K562 (cell line): ENCODE data around the gene UTP11. TPM values are rescaled to one million over a fixed set of nuclear protein-coding genes. Genes with fewer than 3 reads are reported as not detected.

Experiments
- ATAC-seq: fragments of 200-7000 bp; cut with Tn5 transposase; 3 replicates; pipeline ENCODE4 v1.9.1; 2020; ENCODE audit warnings: moderate library complexity
- BruUV-seq: library from RNA; stranded (reverse); fragments of 400-500 nt; replicated peaks from 2 replicates; lab custom pipeline; 2021; lab: Mats Ljungman, UMichigan
- CTCF ChIA-PET: fragments of 300-600 bp; formaldehyde crosslinking; extraction: SDS; loops from one replicate; lab custom pipeline; 2021; ENCODE audit warnings: low intra/inter-chr PET ratio; lab: Yijun Ruan, JAX
- POLR2A ChIA-PET: fragments of 300-600, 350-650 bp; sonication (Branson Sonifier 250); formaldehyde crosslinking; extraction: SDS; loops from one replicate; lab custom pipeline; 2021; ENCODE audit warnings: antibody characterized with exemption, inconsistent platforms; lab: Yijun Ruan, JAX
- DNase-seq, 4 experiments: peaks; one replicate each; pipeline versions ENCODE4 v3.0.0 to v3.0.0-alpha.2; 2011 to 2018; ENCODE audit warnings: low spot score in 3 of 4, mixed read lengths in 3 of 4; ENCODE audit errors: extremely low read depth in 1 of 4
- FAIRE-seq: peaks from 2 replicates; lab custom pipeline; 2011; peaks lifted over from hg19 to GRCh38; lab: Jason Lieb, UNC
- H2AFZ ChIP-seq: 2 replicates; pipeline ENCODE4 v1.6.0; 2011; ENCODE audit warnings: low read depth, low read length, control low read depth, inconsistent platforms
- H3K27ac ChIP-seq: fragments of 200-600 bp; 3 replicates; pipeline ENCODE4 v1.8.0; 2011; ENCODE audit warnings: low read depth, mild to moderate bottlenecking, control low read depth, inconsistent platforms, low read length, moderate library complexity, mixed read lengths; ENCODE audit errors: extremely low read depth
- H3K27me3 ChIP-seq, 2 experiments: fragments of 300-600 bp in 1 of 2; 2 replicates in 1 of 2; 3 replicates in 1 of 2; pipeline versions ENCODE4 v1.6.0 to v1.8.0; 2011; ENCODE audit warnings: inconsistent platforms in 2 of 2, low read length in 2 of 2, mild to moderate bottlenecking in 1 of 2, mixed read lengths in 1 of 2, moderate library complexity in 1 of 2; ENCODE audit not compliant: control insufficient read depth in 2 of 2, insufficient read depth in 2 of 2
- H3K36me3 ChIP-seq: fragments of 300-600 bp; 3 replicates; pipeline ENCODE4 v1.8.0; 2011; ENCODE audit warnings: mild to moderate bottlenecking, low read length, inconsistent platforms; ENCODE audit not compliant: control insufficient read depth, insufficient read depth
- H3K4me1 ChIP-seq, 2 experiments: fragments of 200-600 bp in 1 of 2; replicated peaks in 1 of 2; 2 replicates in 1 of 2; 3 replicates in 1 of 2; pipeline versions ENCODE4 v1.5.1 to v1.8.0; 2011; ENCODE audit warnings: inconsistent platforms in 2 of 2, low read length in 2 of 2, mild to moderate bottlenecking in 1 of 2, mixed read lengths in 1 of 2, moderate library complexity in 1 of 2; ENCODE audit not compliant: control insufficient read depth in 2 of 2, insufficient read depth in 2 of 2
- H3K4me2 ChIP-seq: 2 replicates; pipeline ENCODE4 v1.6.1; 2011; ENCODE audit warnings: low read length, control low read depth, inconsistent platforms, mixed read lengths; ENCODE audit not compliant: insufficient read depth
- H3K4me3 ChIP-seq: fragments of 200-600 bp; sonication (generic), shearing (Covaris generic); 2 replicates; pipeline ENCODE4 v1.5.1; 2016; ENCODE audit warnings: control low read depth, inconsistent platforms
- H3K79me2 ChIP-seq: fragments of 200-600 bp; 3 replicates; pipeline ENCODE4 v1.8.0; 2011; ENCODE audit warnings: low read length, inconsistent platforms; ENCODE audit not compliant: control insufficient read depth, insufficient read depth
- H3K9ac ChIP-seq, 2 experiments: 2 replicates each; pipeline versions ENCODE4 v1.6.0 to v1.6.1; 2011; ENCODE audit warnings: low read depth in 2 of 2, low read length in 2 of 2, control low read depth in 1 of 2, inconsistent platforms in 1 of 2, mild to moderate bottlenecking in 1 of 2, mixed read lengths in 1 of 2; ENCODE audit not compliant: insufficient read depth in 1 of 2
- H3K9me1 ChIP-seq: one replicate; pipeline ENCODE4 v1.6.0; 2011; ENCODE audit warnings: inconsistent platforms, mild to moderate bottlenecking, low read length, moderate library complexity; ENCODE audit not compliant: control insufficient read depth, insufficient read depth
- H3K9me3 ChIP-seq: replicated peaks from 2 replicates; pipeline ENCODE4 v1.5.1; 2011; ENCODE audit warnings: low read depth, low read length, inconsistent platforms; ENCODE audit not compliant: control insufficient read depth, insufficient read depth
- H4K20me1 ChIP-seq: replicated peaks from 2 replicates; pipeline ENCODE4 v1.6.1; 2011; ENCODE audit warnings: low read length, inconsistent platforms, mixed read lengths; ENCODE audit not compliant: control insufficient read depth, insufficient read depth
- DACH1 ChIP-seq: fragments of 450-650 bp; IDR thresholded peaks from 2 replicates; pipeline ENCODE4 v1.6.1; 2018; ENCODE audit not compliant: partially characterized antibody
- FIP1L1 ChIP-seq: fragments of 200-400 bp; formaldehyde crosslinking; IDR thresholded peaks from 2 replicates; pipeline ENCODE4 v1.6.1; 2018; ENCODE audit warnings: mild to moderate bottlenecking, low read depth, low read length; ENCODE audit not compliant: poor library complexity, severe bottlenecking
- GATA2 ChIP-seq: sonication (generic); formaldehyde crosslinking; IDR thresholded peaks from 2 replicates; pipeline ENCODE4 v1.4.0; 2020; ENCODE audit warnings: mild to moderate bottlenecking, missing genetic modification reagents
- GATAD2A ChIP-seq: fragments of 450-650 bp; IDR thresholded peaks from 2 replicates; pipeline ENCODE4 v1.6.1; 2017
- KDM1A ChIP-seq, 2 experiments: fragments of 450-650 bp; IDR thresholded peaks; 2 replicates each; pipeline ENCODE4 v1.6.1; 2016; ENCODE audit warnings: mild to moderate bottlenecking in 2 of 2
- LEF1 ChIP-seq: fragments of 450-650 bp; IDR thresholded peaks from 2 replicates; pipeline ENCODE4 v1.6.1; 2016; ENCODE audit warnings: mild to moderate bottlenecking
- MAFK ChIP-seq: IDR thresholded peaks from 2 replicates; pipeline ENCODE4 v1.6.1; 2011; ENCODE audit warnings: low read length, improper control_type of control experiment
- RREB1 ChIP-seq: fragments of 250-450 bp; sonication (Bioruptor Pico); IDR thresholded peaks from 2 replicates; pipeline ENCODE4 v1.4.0; 2020
- SRSF1 ChIP-seq: fragments of 200-400 bp; formaldehyde crosslinking; IDR thresholded peaks from 2 replicates; pipeline ENCODE4 v1.6.1; 2017; ENCODE audit warnings: mild to moderate bottlenecking, low read depth, low read length, moderate library complexity
- THAP12 ChIP-seq: fragments of 250-450 bp; sonication (Bioruptor Pico); IDR thresholded peaks from 2 replicates; pipeline ENCODE4 v1.9.0; 2021; ENCODE audit warnings: mild to moderate bottlenecking, inconsistent platforms
- ZBTB8A ChIP-seq: fragments of 450-650 bp; IDR thresholded peaks from 2 replicates; pipeline ENCODE4 v1.6.1; 2018; ENCODE audit warnings: mild to moderate bottlenecking, moderate library complexity; ENCODE audit not compliant: partially characterized antibody
- WGBS: fragments of 100-300 bp; shearing (Covaris generic); methylation state at CpG from one replicate; pipeline ENCODE4 v1.1.6; 2016; ENCODE audit warnings: low coverage, mixed read lengths; ENCODE audit not compliant: insufficient coverage; ENCODE audit errors: missing lambda C conversion rate; 5-methylcytosine and 5-hydroxymethylcytosine counted together
- in situ Hi-C: fragments of 300-500 bp; cut with MboI; formaldehyde crosslinking; loops from 4 replicates; pipeline ENCODE4 v1.15.0; 2018; ENCODE audit warnings: inconsistent platforms, mixed read lengths
- intact Hi-C: fragments of 100-400 bp; cut with micrococcal nuclease; formaldehyde crosslinking; loops from 2 replicates; pipeline ENCODE4 v1.14.2; 2022
- polyA plus RNA-seq, 8 experiments: library from polyadenylated mRNA; depleted of rRNA in 4 of 8; stranded (reverse) in 5 of 8; unstranded in 3 of 8; fragments of >200 nt; fragmentation: Nextera tagmentation in 2 of 8; fragmentation: Illumina TruSeq in 1 of 8; extraction: Ambion mirVana in 2 of 8; extraction: Trizol in 1 of 8; gene quantifications; 2 replicates each; pipeline versions ENCODE4 v1.2.1 to v1.2.3, GENCODE V29; 2011 to 2014; ENCODE audit warnings: inconsistent platforms in 1 of 8, missing spikeins in 1 of 8
- total RNA-seq, 7 experiments: library from RNA; depleted of rRNA in 6 of 7; stranded (reverse); fragments of >200 nt in 6 of 7; fragmentation: Illumina TruSeq in 2 of 7; extraction: Trizol in 2 of 7; gene quantifications; 2 replicates each; pipeline versions ENCODE4 v1.2.1 to v1.2.3, GENCODE V29; 2011 to 2021; ENCODE audit warnings: low replicate concordance in 1 of 7

Gene UTP11
- total and polyA plus RNA-seq, 9 of the 15 experiments (the other 6 are each of a cell fraction or from before 2014, with no cell fraction given), result 91.1 to 378 (median 221) TPM

GRCh38 chr1:38034871-38035270 is 22.3 kb downstream of the UTP11 start (continued):
- no peak for TF ChIP-seq THAP12
- TF ChIP-seq SRSF1, result no peak
- TF ChIP-seq FIP1L1, result no peak
- TF ChIP-seq GATAD2A, result no peak

- H3K27ac ChIP-seq, result no peak overlapping the region
- no peak overlapping the region for H3K9ac ChIP-seq
- ChIA-PET POLR2A (interaction anchor here (0.5 to 1.7 kb wide), 5 partner anchors 8 to 258 kb away, joined by 3 to 6 read pairs (median 4); no protein-coding TSS in a partner anchor), CTCF (no interaction called here)
- H3K27me3 ChIP-seq, result peaks cover 12 to 22% of the 10 kb centered on the region in 2 experiments; a peak in 4 of 5 replicates
- peaks cover 7% of the 10 kb centered on the region; the same call in 1 of the 2 replicates for H4K20me1 ChIP-seq
- no TSS peak for BruUV-seq
- FAIRE-seq (peak; percentile 82), ATAC-seq (peak; percentile 81), DNase-seq (peak; percentile 60 to 75 (median 66))
- H3K9me1 ChIP-seq, result no peaks in the 10 kb centered on the region
- H3K79me2 ChIP-seq, result no peaks in the 10 kb centered on the region
- H2AFZ ChIP-seq, result no peak overlapping the region
- H3K4me1 ChIP-seq, result peaks cover 6 to 9% of the 10 kb centered on the region in 2 experiments; a peak in 4 of 5 replicates
- 1% methylated on average over 5 of the region's 5 CpGs for WGBS
- H3K4me3 ChIP-seq, result no peak overlapping the region
- intact Hi-C loops, result loop anchor here (5.0 to 10.0 kb wide), 4 partner anchors 35 to 800 kb away; no protein-coding TSS in a partner anchor
- peak overlapping the region; percentile 33 for H3K4me2 ChIP-seq
- in situ Hi-C loops, result loop anchor here (25.0 kb wide), 1 partner anchor 550 kb away; no protein-coding TSS in a partner anchor
- no peaks in the 10 kb centered on the region for H3K9me3 ChIP-seq
- H3K36me3 ChIP-seq, result no peaks in the 10 kb centered on the region
- TF ChIP-seq GATA2 (0 out of 2 replicates have a peak, but pooled peaks have one; percentile 15), MAFK (no peak), KDM1A (IDR thresholded peaks at IDR 0.05) (peak; percentile 19 to 29; a peak in 2 of 4 replicates), LEF1 (no peak), RREB1 (no peak), DACH1 (peak; percentile 5), ZBTB8A (no peak)
Observed at GRCh38 chr1:38037221-38037939, 24.8 kb downstream of the UTP11 start.
